ENCODE results near the gene HSCB.
"Not testable (repeated sequence)": the region's sequence is repeated elsewhere in the genome, so short reads cannot be mapped to it uniquely, and the experiment has no call there.

Gene HSCB, protein sequence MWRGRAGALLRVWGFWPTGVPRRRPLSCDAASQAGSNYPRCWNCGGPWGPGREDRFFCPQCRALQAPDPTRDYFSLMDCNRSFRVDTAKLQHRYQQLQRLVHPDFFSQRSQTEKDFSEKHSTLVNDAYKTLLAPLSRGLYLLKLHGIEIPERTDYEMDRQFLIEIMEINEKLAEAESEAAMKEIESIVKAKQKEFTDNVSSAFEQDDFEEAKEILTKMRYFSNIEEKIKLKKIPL

DNA sequence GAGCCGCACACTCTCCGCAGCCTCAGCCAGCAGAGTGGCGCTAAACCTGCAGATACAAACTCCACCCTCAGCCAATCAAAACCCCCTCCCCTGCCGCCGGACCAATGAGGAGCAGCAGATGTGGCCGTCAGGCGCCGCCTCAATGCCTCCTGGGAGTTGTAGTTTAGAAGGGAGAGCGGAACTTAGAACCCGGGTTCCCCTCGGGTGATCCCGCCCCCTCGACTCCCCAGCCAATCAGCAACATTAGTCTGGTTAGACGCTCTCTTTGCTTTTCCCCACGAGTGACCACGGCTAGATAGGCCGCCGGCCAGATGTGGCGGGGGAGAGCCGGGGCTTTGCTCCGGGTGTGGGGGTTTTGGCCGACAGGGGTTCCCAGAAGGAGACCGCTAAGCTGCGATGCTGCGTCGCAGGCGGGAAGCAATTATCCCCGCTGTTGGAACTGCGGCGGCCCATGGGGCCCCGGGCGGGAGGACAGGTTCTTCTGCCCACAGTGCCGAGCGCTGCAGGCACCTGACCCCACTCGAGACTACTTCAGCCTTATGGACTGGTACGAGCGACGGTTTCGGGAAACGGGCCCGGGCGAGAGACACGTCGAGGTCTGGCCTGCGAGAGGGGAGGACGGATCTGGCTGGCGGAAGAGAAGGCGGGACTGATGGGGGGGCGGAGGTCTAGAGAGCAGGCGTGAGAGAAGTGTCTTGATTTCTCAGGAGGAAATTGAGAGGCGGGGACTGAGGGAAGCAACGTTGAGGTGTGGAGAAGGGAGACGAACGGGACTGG lies at the start of gene HSCB, which contains the start of gene CHEK2:
Gene HSCB, plus strand, starts transcription at position 255 of the 777 bp plus-strand sequence. Its CDS starts 57 bp downstream, at position 312.
Gene CHEK2, minus strand, starts transcription at position 36 of the 777 bp plus-strand sequence. CDS start 7,099 bp downstream, outside the sequence.
- DNase-seq (ENCODE audit: low spot score): peak; percentile 92

DNA sequence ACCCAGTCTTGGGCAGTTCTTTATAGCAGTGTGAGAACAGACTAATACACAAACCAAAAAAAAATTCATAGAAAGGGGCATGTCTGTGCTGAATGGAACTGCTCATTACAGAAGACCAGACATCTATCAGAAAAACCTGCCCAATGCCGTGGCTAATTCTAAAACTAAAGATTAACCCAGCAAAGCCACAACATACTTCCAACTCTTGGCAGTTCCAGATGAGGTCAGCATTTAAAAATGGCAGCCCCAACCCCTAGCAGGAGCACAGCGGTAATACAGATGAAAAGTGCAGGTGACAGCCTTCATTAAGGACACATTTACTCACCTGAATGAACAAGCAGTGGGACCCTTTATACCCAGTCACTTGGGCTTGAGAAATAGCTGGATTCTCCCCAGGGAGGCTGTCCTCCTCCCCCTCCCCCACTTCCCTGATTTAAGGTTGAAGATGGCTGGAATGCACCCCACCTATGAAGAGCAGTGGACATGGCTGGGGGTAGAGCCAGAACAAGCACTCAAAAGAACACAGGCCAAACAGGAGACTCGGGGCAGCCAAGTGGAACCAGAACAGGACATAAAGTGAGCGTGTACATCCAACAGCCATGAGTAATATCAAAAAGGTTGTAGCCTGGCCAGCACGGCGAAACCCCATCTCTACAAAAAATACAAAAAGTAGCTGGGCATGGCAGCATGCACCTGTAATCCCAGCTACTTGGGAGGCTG lies 48.6 kb upstream of the HSCB start:
- not testable (repeated sequence) for DNase-seq (ENCODE audit: low spot score)

DNA sequence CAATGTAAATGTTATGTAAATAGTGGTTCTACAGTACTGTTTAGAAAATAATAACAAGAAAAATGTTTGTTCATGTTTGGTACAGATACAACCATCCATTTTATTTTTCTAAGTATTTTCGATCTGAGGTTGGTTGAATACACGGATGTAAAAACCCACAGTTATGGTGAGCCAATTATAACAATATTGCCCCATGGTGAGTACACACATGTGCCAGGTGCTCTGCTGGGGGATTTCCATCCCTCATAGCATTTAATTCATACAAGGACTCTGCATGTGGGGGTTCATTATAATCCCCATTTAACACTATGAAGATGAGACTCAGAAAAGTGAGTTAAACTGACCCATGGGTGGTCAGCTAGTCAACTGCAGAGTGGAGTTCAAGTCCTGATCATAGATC lies 38.9 kb upstream of the HSCB start:
- no peak for DNase-seq (ENCODE audit: low spot score)

DNA sequence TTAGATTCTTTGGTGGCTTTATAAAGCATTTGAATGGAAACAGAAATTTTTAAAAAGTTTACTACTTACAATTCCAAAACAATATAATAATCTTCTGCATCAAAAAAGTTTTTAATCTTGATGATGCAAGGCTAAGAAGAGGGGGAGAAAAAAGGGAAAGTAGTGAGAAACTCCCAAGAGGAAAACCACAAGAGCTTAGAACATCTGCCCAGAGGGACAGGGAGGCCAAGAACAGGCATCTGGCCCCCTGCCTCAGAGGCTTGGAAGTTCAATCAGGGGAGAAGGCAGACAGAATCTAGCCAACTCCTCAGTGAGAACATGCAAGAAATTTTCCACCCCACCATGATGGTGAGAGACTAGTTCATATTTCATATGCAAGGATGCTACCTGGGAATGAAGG lies 38.4 kb upstream of the HSCB start:
- DNase-seq (ENCODE audit: low spot score): no peak

DNA sequence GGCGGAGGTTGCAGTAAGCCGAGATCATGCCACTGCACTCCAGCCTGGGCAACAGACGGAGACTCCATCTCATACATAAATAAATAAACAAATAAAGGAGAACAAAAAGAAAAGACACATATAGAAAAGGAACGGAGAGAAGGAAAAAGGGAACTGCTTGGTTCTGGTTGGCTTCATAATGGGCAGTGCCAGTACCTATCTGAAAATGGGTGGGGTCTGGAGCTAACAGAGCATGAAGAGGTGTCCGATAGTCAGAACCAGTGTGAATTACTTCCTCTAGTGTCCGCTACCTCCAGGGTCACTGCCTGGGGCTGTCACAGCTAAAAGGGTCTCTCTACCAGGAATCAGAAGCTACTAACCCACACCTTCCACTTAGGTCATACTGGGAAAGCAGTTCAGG lies 35.0 kb upstream of the HSCB start:
- no peak for DNase-seq (ENCODE audit: low spot score)

DNA sequence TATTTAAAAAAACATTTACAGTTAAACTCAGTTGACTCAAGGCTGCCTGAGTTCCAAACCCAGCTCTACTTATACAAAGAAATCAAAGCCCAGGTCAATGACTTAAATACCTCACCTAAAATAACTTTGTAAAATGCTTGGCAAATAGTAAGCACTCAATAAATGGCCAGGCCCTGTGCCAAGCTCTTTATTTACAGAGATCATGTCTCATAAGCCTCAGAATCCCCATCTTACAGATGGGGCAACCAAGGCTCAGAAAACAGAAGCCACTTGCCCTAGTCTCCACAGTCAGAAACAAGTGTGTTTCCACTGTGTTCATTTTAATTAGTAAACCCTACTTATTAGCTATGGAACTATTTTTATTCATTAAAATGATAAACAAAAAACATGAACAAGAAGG lies 31.7 kb upstream of the HSCB start:
- no peak for DNase-seq (ENCODE audit: low spot score)

DNA sequence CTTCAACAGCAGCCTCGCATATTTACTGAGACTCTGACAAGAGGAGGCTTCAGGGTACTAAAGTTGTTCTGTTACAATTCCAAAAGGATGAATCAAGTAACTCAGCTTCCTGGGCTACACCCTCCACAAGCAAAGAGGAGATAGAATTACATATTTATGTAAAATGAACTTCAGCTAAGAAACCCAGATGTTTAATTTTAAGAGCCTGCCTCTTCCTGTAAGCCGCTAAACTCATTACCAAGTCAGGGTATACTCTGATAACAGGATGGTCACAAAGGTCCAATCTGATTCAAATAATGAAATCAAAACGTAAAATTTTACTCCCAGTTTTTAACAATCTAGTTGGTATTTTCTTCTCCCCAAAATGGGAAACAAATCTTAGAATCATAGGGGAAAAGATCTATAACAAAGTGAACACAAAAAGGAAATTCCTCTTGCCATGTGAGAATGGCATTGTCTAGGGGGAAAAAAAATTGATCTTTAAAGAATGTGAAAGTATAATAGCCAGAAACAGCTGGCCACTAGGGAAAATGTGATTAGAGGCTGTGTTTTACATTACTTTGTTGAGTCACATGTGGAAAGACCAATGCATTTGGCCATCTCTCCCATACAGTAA lies 31.2 kb upstream of the HSCB start:
- DNase-seq (ENCODE audit: low spot score): no peak

DNA sequence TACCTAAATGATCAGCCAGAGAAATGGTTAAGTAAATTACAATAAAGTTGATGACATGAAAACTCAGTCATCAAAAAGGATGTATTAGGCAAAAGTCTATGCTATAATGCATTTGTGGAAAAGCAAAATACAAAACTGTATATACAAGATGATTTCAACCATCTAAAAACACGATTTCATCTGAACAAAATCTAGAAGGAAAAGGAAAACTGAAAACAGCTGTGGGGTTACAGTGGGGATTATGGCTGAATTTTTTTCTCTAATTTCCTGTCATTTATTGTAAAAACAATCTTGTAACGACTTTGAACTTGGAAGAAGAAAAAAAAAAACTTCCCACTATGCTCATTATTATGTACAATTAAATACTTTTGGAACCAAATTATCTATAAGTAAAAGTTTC lies 30.5 kb upstream of the HSCB start:
- no peak for DNase-seq (ENCODE audit: low spot score)

DNA sequence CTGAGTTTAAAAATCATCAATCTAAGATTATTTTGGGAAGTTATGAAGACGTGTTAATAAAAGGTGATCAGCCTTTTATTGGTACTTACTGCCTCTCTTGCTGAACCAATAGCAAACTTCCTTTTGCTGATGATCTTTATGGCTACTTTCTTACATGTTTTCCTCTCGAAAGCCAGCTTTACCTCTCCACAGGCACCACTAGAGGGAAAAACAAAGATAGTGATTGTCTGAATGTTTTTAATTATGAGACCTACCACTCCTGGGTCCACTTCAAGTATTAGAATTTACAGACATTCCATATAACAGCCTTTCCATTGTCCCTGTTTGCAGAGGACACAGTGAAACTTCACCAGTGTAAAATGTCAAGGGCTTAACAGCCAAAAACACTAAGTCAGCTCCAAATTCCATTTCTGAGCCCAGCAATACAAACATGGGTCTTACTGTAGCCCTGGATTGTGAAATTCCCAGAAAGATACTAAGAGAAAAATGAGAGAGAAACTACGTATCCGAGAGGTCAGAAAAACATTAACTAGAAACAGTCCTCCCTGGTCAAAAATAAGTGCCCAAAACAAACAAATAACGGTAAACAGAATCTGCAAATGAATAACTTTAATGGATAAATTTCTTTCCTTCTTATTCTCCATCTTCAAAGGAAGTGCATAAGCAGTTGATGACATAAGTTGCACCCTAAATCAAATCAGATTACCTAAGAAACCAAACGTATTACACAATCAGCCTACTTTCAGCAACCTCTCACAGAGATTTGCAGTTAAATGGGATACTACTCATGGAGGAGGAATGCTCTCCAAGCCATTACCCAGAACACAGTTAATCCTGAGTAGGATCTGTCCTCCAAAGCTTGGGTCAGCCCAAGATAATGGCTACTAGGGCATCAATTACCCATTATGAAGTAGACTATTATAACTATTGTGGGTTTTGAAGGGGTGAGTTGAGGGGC lies 29.7 kb upstream of the HSCB start:
- DNase-seq (ENCODE audit: low spot score): no peak

DNA sequence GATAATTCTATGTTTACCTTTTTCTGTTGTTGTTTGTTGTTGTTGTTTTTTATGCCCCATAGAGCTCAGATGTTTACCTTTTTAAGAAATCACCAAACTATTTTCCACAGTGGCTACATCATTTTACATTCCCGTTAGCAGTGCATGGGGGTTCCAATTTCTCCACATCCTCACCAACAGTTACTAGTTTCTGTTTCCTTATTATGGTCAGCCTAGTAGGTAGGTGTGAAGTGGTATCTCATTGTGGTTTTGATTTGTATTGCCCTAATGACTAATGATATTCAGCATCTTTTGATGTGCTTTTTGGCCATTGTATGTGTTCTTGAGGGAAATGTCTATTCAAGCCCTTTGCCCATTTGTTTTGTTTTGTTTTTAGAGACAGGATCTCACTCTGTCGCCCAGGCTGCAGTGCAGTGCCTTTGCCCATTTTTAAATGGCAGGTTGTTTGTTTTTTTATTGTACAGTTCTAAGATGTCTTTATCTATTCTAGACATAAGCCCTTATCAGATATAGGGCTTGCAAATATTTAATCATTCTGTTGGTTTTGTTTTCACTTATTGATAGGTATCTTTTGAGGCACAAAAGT lies 27.7 kb upstream of the HSCB start:
- DNase-seq (ENCODE audit: low spot score): no peak

DNA sequence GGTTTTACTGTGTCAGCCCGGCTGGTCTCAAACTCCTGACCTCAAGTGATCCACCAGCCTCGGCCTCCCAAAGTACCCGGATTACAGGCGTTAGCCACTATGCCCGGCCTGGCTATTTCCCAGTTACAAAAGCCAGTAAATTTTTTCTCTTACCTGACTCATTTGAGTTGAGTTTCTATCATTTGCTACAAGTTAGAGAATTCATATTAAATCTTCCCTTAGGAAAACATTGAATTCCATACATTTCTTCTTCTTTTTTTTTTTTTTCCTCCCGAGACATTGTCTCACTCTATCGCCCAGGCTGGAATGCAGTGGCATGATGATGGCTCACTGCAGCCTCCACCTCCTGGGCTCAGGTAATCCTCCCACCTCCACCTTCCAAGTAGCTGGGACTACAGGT lies 26.2 kb upstream of the HSCB start:
- DNase-seq (ENCODE audit: low spot score): no peak

DNA sequence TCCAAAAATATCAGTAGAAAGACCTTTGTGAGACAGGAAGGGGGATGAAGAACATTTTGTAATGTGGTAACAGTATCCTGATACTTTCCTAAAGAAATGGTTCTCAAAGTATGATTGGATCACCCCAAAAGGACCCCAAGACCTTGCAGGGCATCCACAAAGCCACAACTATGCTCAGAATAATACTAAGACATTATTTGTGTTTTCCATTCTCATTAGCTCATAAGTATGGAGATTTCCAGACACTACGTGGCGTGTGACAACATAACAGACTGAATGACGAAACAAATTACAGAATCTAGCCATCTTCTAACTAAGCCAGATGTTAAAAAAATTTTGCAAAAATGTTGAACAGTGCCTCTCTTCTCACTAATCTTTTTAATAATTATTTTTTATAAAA lies 25.2 kb upstream of the HSCB start:
- no peak for DNase-seq (ENCODE audit: low spot score)

DNA sequence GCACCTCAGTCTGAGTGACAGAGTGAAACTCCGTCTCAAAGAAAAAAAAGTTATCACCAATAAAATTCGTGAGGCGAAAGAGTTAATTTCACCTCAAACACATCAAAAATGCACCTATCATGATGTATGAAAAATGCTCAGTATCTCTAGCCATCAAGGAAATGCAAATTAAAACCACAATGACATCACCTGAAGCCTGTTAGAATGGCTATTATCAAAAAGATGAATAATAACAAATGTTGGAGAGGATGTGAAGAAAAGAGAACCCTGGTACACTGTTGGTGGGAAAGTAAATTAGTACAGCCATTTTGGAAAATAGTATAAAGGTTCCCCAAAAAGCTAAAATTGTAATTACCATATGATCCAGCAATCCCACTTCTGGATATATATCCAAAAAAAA lies 23.8 kb upstream of the HSCB start:
- no peak for DNase-seq (ENCODE audit: low spot score)

DNA sequence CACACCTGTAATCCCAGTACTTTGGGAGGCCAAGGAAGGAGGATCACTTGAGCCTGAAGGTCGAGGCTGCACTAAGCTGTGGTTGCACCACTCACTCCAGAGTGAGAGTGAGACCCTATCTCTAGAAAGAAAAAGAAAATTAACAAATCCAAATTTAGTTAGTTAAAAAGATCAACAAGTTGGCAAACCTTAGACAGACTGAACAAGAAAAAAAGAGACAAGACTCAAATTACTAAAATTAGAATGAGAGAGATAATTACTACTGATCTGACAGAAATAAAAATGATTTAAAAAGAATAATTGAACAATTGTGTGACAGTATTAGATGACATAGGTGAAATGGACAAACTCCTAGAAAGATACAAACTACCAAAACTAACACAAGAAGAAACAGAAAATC lies 13.8 kb upstream of the HSCB start:
- DNase-seq (ENCODE audit: low spot score): no peak

DNA sequence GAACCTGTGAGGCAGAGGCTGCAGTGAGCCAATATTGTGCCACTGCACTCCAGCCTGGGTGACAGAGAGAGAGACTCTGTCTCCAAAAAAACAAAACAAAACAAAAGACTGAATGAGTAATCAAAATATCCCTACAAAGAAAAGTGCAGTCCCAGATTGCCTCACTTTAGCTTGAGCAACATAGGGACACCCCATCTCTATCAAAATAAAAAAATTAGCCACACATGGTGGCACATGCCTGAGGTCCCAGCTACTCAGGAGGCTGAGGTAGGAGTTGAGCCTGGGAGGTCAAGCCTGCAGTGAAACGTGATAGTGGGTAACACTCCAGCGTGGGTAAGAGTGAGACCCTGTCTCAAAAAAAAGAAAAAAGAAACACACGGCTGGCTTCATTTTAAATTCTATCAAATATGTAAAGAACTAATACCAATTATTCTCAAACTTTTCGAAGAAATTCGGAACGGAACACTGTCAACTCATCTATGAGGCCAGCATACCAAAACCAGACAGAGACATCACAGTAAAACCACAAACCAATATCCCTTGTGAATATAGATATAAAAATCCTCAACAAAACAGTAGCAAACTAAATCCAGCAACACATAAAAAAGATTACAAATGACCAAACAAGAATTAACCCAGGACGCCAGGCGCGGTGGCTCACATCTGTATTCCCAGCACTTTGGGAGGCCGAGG lies 13.1 kb upstream of the HSCB start:
- no peak for DNase-seq (ENCODE audit: low spot score)

DNA sequence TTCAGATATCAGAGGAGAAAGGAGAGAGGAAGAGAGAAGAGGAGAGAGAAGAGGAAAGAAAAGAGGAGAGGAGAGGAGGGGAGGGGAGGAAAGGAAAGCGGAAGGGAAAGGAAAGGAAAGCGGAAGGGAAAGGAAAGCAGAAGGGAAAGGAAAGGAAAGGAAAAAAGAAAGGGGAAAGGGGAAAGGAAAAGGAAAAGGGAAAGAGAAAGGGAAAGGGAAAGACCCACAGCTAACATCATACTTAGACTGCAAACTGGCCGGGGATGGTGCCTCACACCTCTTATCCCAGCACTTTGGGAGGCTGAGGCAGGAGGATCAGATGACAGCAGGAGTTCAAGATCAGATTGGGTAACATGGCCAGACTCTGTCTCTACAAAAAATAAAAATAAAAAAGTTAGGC lies 11.7 kb upstream of the HSCB start:
- DNase-seq (ENCODE audit: low spot score): no peak

DNA sequence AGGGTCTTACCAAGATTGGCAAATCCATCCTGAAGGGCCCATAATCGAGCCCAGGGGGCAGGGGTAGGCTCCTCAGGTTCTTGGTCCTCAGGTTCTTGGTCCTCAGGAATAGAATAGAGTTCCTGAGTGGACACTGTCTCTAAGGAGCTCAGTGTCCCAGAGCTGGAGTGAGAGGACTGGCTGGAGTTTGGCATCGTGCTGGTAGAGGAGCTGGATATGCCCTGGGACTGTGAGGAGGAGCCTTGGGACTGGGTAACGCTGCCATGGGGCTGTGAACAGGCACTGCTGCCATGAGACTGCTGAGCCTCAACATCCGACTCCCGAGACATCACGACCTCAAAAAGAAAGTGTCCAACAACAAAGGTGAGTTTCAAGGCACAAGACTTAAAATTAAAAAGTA lies 7.4 kb upstream of the HSCB start:
- no peak for DNase-seq (ENCODE audit: low spot score)

DNA sequence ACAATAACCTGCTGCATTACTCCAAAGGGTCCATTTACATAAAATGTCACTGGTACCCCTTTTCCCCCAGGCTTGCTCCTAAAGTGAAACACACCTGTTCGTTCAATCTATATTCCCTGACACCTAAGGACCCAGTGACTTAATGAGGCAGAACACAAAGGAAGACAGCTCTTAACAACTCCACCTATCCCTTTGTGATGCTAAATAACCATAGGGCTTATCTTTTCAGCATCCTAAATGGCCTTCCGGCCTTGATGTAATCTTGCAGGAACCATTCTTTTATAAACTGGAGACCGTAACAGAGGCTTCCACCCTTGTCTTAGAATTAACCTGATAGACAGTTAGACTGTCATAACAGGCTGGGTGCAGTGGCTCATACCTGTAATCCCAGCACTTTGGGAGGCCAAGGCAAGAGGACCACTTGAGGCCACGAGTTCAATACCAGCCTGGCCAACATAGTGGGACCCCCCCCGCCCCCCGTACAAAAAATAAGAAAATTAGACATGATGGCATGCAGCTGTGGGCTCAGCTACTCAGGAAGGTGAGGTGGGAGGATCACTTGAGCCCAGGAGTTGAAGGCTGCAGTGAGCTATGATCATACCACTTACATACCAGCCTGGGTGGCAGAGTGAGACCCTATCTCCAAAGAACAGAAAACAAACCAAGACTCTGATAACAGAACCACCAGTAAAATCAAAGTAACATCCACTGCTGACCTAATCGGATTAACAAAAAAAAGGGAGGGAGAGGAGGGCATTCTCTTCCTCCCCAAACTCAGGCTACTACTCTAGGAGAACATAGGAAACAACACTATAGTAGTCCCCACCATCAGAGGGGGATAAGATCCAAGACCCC lies 5.3 kb upstream of the HSCB start:
- DNase-seq (ENCODE audit: low spot score): peak; percentile 28

DNA sequence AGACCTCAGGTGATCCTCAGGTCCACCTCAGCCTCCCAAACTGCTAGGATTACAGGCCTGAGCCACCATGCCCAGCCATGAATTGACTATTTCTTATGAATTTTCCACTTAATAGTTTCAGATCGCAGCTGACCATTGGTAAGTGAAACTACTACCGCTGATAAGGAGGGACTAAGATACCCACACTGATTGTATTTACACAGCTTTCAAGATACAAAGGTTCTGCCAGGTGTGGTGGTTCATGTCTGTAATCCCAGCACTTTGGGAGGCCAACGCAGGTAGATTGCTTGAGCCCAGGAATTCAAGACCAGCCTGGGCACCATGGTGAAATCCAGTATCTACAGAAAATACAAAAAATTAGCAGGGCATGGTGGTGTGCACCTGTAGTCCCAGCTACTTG lies 4.1 kb upstream of the HSCB start:
- no peak for DNase-seq (ENCODE audit: low spot score)
